ENCODE measurements around the gene DNA2.
"Not testable (repeated sequence)": the region's sequence is repeated elsewhere in the genome, so short reads cannot be mapped to it uniquely, and the experiment has no call there.

Gene DNA2

GRCh38 chr10:68449698-68450097, 22.1 kb downstream of the DNA2 start:
- ATAC-seq, DNase-seq: not testable (repeated sequence)

- DNase-seq (no peak), ATAC-seq (no peak)
Measured at GRCh38 chr10:68446179-68446578, 25.6 kb downstream of the DNA2 start.

- DNase-seq (no peak), ATAC-seq (no peak)
Measured at GRCh38 chr10:68442971-68443370, 28.8 kb downstream of the DNA2 start.

- ATAC-seq, result no peak
- DNase-seq, result no peak
Measured at GRCh38 chr10:68440898-68441297, 30.9 kb downstream of the DNA2 start.

DNA sequence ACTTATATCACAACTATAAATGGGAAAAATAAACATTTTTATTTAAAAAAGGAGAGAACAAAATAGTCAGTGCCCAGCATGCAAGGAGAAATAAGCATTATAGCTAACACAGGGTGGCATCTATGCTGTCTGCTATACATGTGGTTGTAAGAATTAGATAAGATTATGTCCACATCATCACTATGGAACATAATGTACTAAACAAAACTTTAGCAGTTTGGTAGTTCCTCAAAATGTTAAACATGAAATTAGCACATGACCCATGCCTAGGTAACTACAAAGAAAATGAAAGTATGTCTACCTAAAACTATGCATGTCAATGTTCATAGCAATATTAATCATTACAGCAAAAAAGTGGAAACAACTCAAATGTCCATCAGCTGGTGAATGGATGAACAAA, 36.0 kb downstream of the DNA2 start:
- ATAC-seq (no peak), DNase-seq (no peak)

GRCh38 chr10:68434657-68435056, 37.1 kb downstream of the DNA2 start:
- DNase-seq (no peak), ATAC-seq (no peak)

DNA sequence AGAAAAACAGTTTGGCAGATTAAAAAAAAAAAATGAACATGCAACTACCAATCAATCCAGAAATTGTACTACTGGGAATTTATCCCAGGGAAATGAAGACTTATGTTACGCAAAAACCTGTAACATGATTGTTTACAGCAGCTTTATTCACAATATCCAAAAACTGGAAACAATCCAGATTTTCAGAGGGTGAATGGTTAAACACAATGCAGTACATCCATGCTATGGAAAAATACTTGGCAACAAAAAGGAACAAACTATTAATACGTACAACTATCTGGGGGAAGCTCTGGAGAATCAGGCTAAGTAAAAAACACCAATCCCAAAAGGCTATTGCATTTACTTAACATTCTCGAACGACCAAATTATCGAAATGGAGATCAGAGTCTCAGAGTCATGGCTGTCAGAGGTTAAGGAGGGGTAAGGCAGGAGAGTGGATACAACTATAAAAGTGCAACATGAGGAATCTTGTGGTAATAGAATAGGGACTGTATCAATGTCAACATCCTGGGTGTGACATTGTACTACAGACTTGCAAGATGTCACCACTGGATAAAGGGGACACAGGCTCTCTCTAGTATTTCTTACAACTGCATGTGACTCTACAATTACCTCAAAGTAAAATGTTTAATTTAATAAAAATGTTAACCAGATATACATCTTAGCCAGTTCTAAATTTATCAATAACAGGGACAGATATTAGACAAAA, 43.2 kb downstream of the DNA2 start:
- DNase-seq (no peak), ATAC-seq (no peak)

GRCh38 chr10:68424454-68425014, 47.2 kb downstream of the DNA2 start:
- no peak for DNase-seq
- no peak for ATAC-seq

DNA sequence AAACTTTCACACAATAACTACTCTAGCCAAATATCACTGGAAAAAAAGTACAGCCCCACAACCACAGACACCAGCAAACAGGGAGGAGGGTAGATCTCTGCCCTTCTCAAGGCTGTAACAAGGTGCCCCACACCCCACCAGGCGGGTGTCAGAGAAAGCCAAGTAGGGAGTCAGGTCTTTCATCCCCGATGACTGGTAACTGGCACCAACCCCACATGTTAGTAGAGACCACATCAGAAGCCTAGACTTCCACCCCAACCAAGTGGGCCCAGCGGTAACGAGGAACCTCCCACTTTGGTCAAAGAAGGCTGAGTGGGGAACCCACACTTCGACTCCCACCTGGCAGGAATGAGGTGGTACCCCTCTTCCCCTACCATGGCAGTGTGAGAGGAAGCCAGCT, 48.3 kb downstream of the DNA2 start:
- DNase-seq (peak; percentile 62), ATAC-seq (peak; percentile 99)

GRCh38 chr10:68419376-68419775, 52.4 kb downstream of the DNA2 start:
- no peak for DNase-seq
- ATAC-seq, result no peak

- no peak for ATAC-seq
- no peak for DNase-seq
Measured at GRCh38 chr10:68408898-68409518, 62.8 kb downstream of the DNA2 start.

DNA sequence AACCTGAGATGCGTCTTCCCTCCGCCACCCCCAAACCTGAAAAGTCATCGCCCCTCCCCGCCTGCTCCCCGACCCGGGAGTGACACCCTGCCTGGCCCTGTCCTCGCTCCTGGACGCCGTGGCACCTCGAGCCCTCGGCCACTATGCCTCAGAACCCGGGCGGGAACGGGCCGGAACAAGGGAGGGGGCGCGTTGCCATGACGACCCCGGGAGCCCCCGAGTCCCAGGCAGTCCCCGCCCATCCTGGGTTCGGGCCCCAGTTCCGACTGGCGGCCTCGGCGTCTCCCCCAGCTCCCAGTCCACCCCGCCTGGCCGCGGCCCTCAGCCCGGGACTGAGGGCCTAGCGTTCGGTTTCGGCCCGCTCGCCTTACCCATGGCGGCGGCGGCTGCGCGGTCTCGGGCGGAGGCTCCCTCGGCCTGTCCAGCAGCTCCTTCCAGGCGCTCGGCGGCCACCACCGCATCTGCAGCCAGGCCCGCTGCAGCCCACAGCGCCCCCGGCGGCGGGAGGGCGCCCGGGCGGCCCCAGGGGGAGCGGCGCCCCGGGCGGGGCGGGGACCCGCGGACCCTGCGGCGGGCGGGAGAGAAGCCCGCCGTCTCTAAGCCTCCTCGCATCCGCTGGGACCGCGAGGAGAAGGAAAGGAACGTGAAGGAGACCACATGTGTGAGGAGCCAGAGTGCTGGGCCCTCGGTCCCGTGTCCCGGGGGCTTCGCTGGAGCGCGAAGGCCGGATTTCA, 64.8 kb downstream of the DNA2 start, which contains the start of gene RUFY2:
Gene RUFY2 (minus strand): TSS at position 463 of the 734 bp plus-strand sequence. CDS start 88 bp downstream, at position 375.
- peak; percentile 85 for DNase-seq
- peak; percentile 96 for ATAC-seq

GRCh38 chr10:68406111-68406814, 65.5 kb downstream of the DNA2 start:
- DNase-seq, result peak; percentile 62
- ATAC-seq, result peak; percentile 44

DNA sequence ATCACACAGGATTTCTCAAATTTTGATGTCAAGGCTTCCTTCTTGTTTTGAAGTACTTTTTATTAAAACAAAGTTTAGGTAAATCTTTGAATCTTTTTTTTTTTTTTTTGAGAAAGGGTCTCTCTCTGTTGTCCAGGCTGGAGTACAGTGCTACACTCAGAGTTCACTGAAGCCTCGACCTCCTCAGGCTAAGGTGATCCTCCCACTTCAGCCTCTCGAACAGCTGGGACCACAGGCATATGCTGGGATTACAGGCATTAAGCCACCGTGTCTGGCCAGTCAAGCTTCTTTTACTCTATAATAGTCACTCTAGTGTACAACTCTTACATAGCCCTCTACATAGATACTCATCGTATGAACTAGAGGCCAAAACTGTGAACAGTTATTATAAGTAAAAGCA, 68.1 kb downstream of the DNA2 start:
- no peak for ATAC-seq
- DNase-seq, result no peak

GRCh38 chr10:68402276-68402675, 69.5 kb downstream of the DNA2 start:
- ATAC-seq, result no peak
- no peak for DNase-seq

DNA sequence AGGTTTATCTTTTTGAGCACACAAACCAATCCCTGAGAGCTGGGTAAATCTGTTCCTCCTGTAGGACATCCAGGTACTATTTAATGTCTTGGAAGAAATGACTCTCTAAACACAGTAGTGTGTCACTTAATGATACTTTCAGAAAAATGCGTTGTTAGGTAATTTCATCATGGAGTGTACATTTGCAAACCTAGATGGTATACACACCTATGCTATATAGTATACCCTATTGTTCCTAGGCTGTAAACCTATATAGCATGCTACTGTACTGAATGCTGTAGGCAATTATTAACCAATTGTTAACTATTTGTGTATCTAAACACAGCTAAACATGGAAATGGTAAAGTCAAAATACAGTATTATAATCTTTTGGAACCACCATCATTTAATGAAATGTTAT, 74.8 kb downstream of the DNA2 start:
- ATAC-seq (no peak), DNase-seq (no peak)

DNA sequence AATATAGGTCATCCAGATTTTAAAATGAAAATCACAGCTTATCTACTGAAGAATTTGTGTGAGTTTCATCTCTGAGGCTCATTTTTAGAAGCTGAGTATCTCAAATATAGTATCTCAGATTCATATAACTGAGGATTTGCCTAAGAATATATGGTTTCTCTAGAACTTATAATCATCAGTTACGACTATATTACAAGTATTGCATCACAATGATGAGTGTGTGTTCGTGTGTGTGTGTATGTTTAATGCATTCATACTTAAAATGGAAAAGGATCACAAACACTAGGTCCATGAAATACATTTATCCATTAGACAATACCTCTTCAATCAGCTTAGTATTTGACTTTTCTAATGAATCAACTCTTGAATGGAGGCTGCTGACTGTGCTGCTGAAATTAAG, 86.0 kb downstream of the DNA2 start:
- ATAC-seq, result no peak

DNA sequence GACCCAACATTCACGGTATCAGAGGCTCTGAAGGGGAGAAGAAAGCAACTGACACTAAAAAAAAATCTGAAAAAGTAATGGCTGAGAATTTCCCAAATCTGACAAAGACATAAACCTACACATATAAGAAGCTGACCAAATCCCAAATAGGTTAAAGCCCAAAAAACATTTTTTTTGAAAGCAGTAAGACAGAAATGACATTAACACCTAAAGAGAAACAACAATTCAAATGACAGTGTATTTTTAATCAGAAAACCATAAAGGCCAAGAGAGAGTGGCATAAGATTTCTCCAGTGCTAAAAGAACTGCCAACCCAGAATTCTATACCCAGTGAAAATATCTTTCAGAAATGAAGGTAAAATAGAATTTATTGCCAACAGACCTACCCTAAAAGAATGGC, 100.2 kb downstream of the DNA2 start:
- ATAC-seq, result no peak
- DNase-seq, result no peak

More for the DNA sequence above, 86.0 kb downstream of the DNA2 start:
- DNase-seq, result no peak

GRCh38 chr10:68367121-68367520, 104.7 kb downstream of the DNA2 start:
- DNase-seq, result no peak
- ATAC-seq, result no peak

- DNase-seq, result no peak
- ATAC-seq, result no peak
Measured at GRCh38 chr10:68366600-68366999, 105.2 kb downstream of the DNA2 start.

DNA sequence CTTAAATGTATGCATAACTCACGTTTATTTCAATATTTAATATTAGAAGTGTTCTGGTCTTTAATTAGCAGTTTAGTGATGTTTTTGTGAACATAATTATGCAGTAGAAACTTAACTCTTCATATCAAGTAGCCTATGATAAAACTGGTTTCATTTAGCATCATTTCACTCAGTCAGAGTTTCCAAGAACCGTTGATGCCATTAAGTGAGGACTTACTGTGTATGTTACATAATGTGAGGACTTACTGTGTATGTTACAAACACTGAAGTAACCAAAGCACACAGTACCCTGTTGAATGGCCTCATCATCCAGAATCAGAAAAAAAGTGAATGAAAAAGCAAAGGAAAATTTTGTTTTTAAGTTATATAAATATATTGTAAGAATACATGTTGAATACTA, 106.2 kb downstream of the DNA2 start:
- ATAC-seq, result no peak

More for the DNA sequence above, 106.2 kb downstream of the DNA2 start:
- no peak for DNase-seq
